ENCODE measurements around the gene MRPL49. TPM values are rescaled to one million over a fixed set of nuclear protein-coding genes. Genes with fewer than 3 reads are reported as not detected.
"Not testable (repeated sequence)": the region's sequence is repeated elsewhere in the genome, so short reads cannot be mapped to it uniquely, and the experiment has no call there.

MRPL49 gene
- total and polyA plus RNA-seq, 2 experiments from 2014 or later = 78.2 to 122 TPM

GRCh38 chr11:65135633-65136145 is 13.6 kb downstream of the MRPL49 start:
- H3K4me3 ChIP-seq = peak overlapping the region; percentile 82
- peaks cover 7% of the 10 kb centered on the region for H3K36me3 ChIP-seq
- H3K9me3 ChIP-seq (ENCODE audit: low read depth) = no peaks in the 10 kb centered on the region
- peaks cover 7% of the 10 kb centered on the region for H3K27me3 ChIP-seq
- peak overlapping the region; percentile 98 for H3K27ac ChIP-seq
- TF ChIP-seq CTCF (IDR thresholded peaks at IDR 0.05; ENCODE audit: low read depth, low read length) = no peak
- no peak for DNase-seq (ENCODE audit: low read depth in 1 of 2, low spot score in 1 of 2)
- H3K4me1 ChIP-seq (ENCODE audit: low read depth) = peaks cover 12% of the 10 kb centered on the region

- TF ChIP-seq CTCF (IDR thresholded peaks at IDR 0.05; ENCODE audit: low read depth, low read length) = no peak
- H3K36me3 ChIP-seq = peaks cover 3% of the 10 kb centered on the region
- peaks cover 17% of the 10 kb centered on the region for H3K27me3 ChIP-seq
- H3K4me1 ChIP-seq (ENCODE audit: low read depth) = peaks cover 12% of the 10 kb centered on the region
- H3K4me3 ChIP-seq = no peak overlapping the region
- DNase-seq (ENCODE audit: low read depth in 1 of 2, low spot score in 1 of 2) = no peak
- no peak overlapping the region for H3K27ac ChIP-seq
- no peaks in the 10 kb centered on the region for H3K9me3 ChIP-seq (ENCODE audit: low read depth)
Observed at GRCh38 chr11:65136515-65137096, 14.5 kb downstream of the MRPL49 start.

- Histone ChIP-seq H3K36me3 (no peaks in the 10 kb centered on the region), H3K27ac (no peak overlapping the region), H3K4me3 (no peak overlapping the region), H3K4me1 (ENCODE audit: low read depth) (no peaks in the 10 kb centered on the region), H3K9me3 (ENCODE audit: low read depth) (no peaks in the 10 kb centered on the region), H3K27me3 (peaks cover 22% of the 10 kb centered on the region)
- DNase-seq (ENCODE audit: low read depth in 1 of 2, low spot score in 1 of 2) = no peak
- no peak for TF ChIP-seq CTCF (IDR thresholded peaks at IDR 0.05; ENCODE audit: low read depth, low read length)
Observed at GRCh38 chr11:65141896-65142494, 19.9 kb downstream of the MRPL49 start.

- no peak for TF ChIP-seq CTCF (IDR thresholded peaks at IDR 0.05; ENCODE audit: low read depth, low read length)
- DNase-seq (ENCODE audit: low read depth in 1 of 2, low spot score in 1 of 2) = no peak
Observed at GRCh38 chr11:65147352-65148075, 25.4 kb downstream of the MRPL49 start.

GRCh38 chr11:65148657-65149056 is 26.5 kb downstream of the MRPL49 start:
- Histone ChIP-seq H3K27ac (no peak overlapping the region), H3K36me3 (no peaks in the 10 kb centered on the region), H3K9me3 (ENCODE audit: low read depth) (no peaks in the 10 kb centered on the region), H3K4me3 (no peak overlapping the region), H3K4me1 (ENCODE audit: low read depth) (no peaks in the 10 kb centered on the region), H3K27me3 (no peaks in the 10 kb centered on the region)
- TF ChIP-seq CTCF (IDR thresholded peaks at IDR 0.05; ENCODE audit: low read depth, low read length) = no peak
- DNase-seq (ENCODE audit: low read depth in 1 of 2, low spot score in 1 of 2) = no peak

More at GRCh38 chr11:65147352-65148075, 25.4 kb downstream of the MRPL49 start:
- Histone ChIP-seq H3K4me1 (ENCODE audit: low read depth) (no peaks in the 10 kb centered on the region), H3K36me3 (no peaks in the 10 kb centered on the region), H3K27me3 (no peaks in the 10 kb centered on the region), H3K4me3 (no peak overlapping the region), H3K27ac (no peak overlapping the region), H3K9me3 (ENCODE audit: low read depth) (no peaks in the 10 kb centered on the region)

- H3K36me3 ChIP-seq; H3K9me3 ChIP-seq (ENCODE audit: low read depth); DNase-seq (ENCODE audit: low read depth in 1 of 2, low spot score in 1 of 2); H3K27ac ChIP-seq; H3K4me3 ChIP-seq; H3K4me1 ChIP-seq (ENCODE audit: low read depth); H3K27me3 ChIP-seq: not testable (repeated sequence)
Observed at GRCh38 chr11:65150131-65150508, 28.0 kb downstream of the MRPL49 start.

All from cardiac muscle cell (in vitro differentiated cells and primary cell).